Epidermal melanocyte (primary cell): ENCODE results near the gene TLDC2.
A peak's percentile ranks its signal among the peaks of the same experiment; 100 is the strongest.
"Not testable (repeated sequence)": the region's sequence is repeated elsewhere in the genome, so short reads cannot be mapped to it uniquely, and the experiment has no call there.

Experiments used
- DNase-seq: peaks from one replicate; pipeline ENCODE4 v3.0.0; 2011; ENCODE audit warnings: low spot score; ENCODE audit not compliant: insufficient read length

Gene TLDC2

DNA sequence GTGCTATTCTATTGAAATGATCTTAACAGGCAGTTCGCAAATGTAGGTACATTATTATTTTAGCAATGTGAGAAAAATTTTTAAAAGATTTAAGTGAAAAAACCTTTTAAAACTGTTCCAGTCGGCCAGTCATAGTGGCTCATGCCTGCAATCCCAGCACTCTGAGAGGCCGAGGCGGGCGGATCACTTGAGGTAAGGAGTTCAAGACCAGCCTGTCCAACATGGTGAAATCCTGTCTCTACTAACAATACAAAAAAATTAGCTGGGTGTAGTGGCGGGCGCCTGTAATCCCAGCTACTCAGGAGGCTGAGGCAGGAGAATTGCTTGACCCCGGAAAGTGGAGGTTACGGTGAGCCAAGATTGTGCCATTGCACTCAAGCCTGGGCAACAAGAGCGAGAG, 29.6 kb downstream of the TLDC2 start:
- not testable (repeated sequence) for DNase-seq

- not testable (repeated sequence) for DNase-seq
Measured at GRCh38 chr20:36906086-36906485, 30.1 kb downstream of the TLDC2 start.

GRCh38 chr20:36908603-36909002, 32.7 kb downstream of the TLDC2 start:
- DNase-seq: no peak

DNA sequence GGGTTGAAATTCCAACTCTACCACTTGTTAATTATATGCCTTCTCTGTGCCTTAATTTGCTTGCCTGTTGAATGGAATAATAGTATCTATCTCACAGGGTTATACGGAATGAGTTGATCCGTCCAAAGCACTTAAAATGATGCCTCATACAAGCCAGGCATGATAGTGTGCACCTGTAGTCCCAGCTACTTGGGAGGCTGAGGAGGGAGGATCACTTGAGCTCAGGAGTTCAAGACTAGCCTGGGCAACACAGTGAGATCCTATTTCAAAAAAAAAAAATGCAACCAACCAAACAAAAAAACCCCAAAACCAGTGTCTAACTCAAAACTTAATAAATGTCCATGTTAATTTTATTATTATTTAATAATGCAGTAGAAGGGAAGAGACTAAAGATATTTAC, 40.3 kb downstream of the TLDC2 start:
- DNase-seq: no peak

DNA sequence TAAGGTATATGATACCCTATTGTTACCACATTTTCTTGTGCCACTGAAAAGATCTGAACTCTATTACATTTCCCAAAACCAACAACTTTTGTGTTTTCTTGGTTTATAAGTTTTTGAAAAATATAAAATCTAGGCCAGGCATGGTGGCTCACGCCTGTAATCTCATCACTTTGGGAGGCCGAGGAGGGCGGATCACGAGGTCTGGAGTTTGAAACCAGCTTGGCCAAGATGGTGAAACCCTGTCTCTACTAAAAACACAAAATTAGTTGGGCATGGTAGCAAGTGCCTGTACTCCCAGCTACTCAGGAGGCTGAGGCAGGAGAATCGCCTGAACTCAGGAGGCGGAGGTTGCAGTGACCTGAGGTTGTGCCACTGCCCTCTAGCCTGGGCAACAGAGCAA, 41.3 kb downstream of the TLDC2 start:
- DNase-seq: no peak

- DNase-seq: no peak
Measured at GRCh38 chr20:36917943-36918342, 42.0 kb downstream of the TLDC2 start.

- peak; percentile 71 for DNase-seq
Measured at GRCh38 chr20:36919715-36920333, 43.9 kb downstream of the TLDC2 start.

- DNase-seq: no peak
Measured at GRCh38 chr20:36920334-36920730, 44.4 kb downstream of the TLDC2 start.

DNA sequence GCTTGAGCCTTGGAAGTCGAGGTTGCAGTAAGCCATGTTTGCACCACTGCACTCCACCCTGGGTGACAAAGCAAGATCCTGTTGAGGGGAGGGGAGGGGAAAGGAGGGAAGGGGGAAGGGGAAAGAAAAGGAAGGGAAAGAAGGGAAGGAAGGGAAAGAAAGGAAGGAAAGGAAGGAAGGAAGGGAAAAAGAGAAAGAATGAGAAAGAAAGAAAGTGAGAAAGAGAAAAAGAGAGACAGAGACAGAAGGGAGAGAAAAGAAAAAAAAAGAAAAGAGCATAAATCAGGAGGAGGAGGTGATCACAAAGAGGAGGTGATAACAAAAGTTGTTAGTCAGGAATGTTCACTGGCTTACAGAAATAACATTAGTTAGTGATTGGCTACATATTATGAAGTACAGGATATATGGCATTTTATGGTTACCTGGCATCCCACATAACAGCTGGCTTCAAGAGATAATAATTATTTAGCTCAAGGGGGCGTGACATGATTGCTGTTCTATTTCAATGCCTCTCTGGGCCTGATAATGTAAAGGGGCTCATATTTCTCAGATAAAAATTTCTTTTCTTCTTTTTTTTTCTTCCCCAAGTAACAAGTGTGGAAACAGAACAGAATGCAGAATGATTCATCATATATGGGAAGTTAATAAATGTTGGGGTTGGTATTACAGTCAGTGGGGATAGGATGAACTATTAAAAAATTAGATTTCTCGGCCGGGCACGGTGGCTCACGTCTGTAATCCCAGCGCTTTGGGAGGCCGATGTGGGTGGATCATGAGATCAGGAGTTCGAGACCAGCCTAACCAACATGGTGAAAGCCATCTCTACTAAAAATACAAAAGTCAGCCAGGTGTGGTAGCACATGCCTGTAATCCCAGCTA, 48.5 kb downstream of the TLDC2 start:
- no peak for DNase-seq

DNA sequence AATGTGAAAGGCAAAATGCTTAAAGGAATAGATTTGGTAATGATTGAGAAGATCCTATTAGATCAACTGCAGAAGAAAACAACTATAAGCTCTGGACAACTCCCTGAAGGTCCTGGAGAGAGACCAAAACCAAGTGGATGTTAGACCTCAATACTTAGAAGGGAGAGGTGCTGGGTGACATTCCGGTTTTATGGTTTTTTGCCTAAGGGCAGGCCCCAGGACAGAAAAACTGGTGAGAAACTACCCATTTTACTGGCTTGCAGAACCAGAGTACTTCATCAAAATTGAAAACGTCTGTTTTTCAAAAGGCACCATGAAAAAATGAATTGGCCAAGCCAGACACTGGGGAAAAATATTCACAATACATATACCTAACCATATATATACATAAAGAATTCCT, 49.3 kb downstream of the TLDC2 start:
- no peak for DNase-seq

DNA sequence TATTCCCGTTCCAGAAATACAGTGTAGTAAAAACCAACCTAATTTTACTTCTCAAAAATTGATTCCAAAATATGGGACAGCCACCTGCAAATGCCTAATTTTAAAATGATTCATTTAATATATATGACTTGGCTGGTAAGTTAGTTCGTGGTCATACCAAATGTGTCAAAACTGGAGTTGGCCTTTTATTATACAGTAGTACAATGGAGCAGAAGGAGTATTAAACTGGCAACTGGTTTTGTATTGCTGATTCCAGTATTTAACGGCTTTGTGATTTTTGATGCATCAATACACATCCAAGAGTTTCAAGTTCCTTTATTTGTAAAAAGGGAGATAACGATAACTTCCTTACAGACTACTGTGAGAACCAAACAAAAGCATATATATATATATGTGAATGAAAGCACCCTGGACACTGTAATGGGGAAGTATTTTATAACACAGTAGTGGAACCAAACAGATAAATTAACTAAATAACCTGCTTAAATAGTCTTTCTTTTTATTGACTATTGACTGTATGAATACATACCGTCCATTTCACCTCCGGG, 50.8 kb downstream of the TLDC2 start:
- no peak for DNase-seq

- no peak for DNase-seq
Measured at GRCh38 chr20:36927704-36928103, 51.8 kb downstream of the TLDC2 start.

GRCh38 chr20:36929290-36929689, 53.4 kb downstream of the TLDC2 start:
- DNase-seq: no peak

- DNase-seq: no peak
Measured at GRCh38 chr20:36929691-36930090, 53.8 kb downstream of the TLDC2 start.

- not testable (repeated sequence) for DNase-seq
Measured at GRCh38 chr20:36932067-36932466, 56.1 kb downstream of the TLDC2 start.

DNA sequence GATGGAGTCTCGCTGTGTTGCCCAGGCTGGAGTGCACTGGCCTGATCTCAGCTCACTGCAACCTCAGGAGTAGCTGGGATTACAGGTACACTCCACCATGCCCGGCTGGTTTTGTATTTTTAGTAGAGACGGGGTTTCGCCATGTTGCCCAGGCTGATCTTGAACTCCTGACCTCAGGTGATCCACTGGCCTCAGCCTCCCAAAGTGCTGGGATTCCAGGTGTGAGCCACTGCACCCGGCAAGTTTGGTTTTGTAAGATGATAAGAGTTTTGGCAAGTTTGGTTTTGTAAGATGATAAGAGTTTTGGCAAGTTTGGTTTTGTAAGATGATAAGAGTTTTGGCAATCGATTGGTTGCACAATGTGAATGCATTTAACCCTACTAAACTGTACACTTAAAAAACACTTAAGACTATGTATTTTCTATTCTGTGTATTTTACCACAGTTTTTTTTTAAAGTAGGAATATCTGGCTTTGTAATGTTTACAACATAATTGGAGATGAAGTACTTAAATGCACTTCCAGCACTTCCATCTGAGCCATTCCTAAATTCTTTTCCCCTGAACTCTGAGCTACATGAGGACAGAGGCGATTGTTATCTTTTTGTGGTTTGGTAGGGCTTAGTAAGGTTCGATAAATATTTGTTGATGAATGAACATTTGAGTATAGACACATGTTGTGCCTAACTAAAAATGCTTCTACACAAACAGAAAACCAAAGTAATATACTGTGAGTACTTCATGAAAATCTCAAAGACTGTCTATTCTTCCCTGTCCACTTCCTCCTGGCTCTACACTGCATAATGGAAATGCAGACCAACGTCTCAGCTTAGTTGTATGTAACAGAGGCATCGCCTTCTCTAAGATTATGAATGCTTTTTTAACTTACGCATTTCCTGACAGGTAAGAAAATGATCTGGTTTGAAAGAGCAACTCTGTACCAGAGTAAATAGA, 56.8 kb downstream of the TLDC2 start:
- no peak for DNase-seq

DNA sequence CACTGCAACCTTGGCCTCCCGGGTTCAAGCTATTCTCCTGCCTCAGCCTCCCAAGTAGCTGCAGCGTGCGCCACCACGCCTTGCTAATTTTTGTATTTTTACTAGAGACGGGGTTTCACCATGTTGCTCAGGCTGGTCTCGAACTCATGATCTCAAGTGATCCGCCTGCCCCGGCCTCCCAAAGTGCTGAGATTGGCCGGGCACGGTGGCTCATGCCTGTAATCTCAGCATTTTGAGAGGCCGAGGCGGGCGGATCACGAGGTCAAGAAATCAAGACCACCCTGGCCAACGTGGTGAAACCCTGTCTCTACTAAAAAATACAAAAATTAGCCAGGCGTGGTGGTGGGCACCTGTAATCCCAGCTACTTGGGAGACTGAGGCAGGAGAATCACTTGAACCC, 57.6 kb downstream of the TLDC2 start:
- not testable (repeated sequence) for DNase-seq

DNA sequence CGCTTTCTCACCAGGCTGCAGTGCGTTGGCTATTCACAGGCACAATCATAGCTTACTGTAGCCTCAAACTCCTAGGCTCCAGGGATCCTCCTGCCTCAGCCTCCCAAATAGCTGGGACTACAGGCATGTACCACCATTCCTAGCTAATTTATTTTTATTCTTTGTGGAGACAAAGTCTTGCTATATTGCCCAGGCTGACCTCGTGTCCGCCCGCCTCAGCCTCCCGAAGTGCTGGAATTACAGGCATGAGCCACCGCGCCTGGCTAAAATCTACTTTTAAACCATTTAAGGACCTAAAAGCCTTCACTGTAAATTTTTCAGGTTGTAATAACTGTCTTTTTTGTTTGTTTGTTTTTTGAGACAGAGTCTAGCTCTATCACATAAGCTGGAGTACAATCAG, 60.4 kb downstream of the TLDC2 start:
- DNase-seq: no peak

DNA sequence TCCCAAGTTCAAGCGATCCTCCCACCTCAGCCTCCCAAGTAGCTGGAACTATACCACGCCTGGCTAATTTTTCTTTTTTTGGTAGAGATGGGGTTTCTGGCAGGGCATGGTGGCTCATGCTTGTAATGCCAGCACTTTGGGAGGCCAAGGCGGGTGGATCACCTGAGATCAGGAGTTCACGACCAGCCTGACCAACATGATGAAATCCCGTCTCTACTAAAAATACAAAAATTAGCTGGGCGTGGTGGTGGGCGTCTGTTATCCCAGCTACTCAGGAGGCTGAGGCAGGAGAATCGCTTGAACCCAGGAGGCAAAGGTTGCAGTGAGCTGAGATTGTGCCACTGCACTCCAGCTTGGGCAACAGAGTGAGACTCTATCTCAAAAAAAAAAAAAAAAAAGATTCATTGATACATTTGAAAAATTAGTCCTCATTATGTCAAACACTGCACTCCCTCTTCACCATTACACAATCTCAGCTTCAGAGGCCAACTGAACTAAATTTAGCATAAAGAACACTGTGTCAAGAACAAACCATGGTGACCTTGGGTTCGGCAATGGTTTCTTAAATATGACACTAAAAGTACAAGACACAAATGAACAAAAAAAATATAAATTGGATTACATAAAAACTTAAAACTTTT, 60.9 kb downstream of the TLDC2 start:
- not testable (repeated sequence) for DNase-seq

GRCh38 chr20:36937402-36937770, 61.4 kb downstream of the TLDC2 start:
- DNase-seq: no peak

GRCh38 chr20:36941401-36941835, 65.5 kb downstream of the TLDC2 start:
- DNase-seq: no peak
